HCT116 (cell line): ENCODE measurements around the gene GBE1. TPM values are rescaled to one million over a fixed set of nuclear protein-coding genes. Genes with fewer than 3 reads are reported as not detected.

Source experiments
- ATAC-seq: fragments of 200-7000 bp; cut with Tn5 transposase; 2 replicates; pipeline ENCODE4 v1.9.1; 2020; ENCODE audit warnings: mild to moderate bottlenecking, moderate library complexity
- BruUV-seq: library from RNA; stranded (reverse); fragments of 400-500 nt; replicated peaks from 2 replicates; lab custom pipeline; 2021; lab: Mats Ljungman, UMichigan
- CTCF ChIA-PET: fragments of 300-600 bp; sonication (Branson Sonifier 250); formaldehyde crosslinking; loops from one replicate; lab custom pipeline; 2021; ENCODE audit warnings: antibody characterized with exemption; lab: Charles Lee
- POLR2A ChIA-PET: fragments of 300-600, 350-600 bp; sonication (Branson Sonifier 250); formaldehyde crosslinking; loops from one replicate; lab custom pipeline; 2021; ENCODE audit warnings: antibody characterized with exemption; lab: Charles Lee
- RAD21 ChIA-PET, 2 experiments: fragments of 300-600 bp; sonication (Branson Sonifier 250); formaldehyde crosslinking; loops; one replicate each; lab custom pipeline; 2023; ENCODE audit warnings: low total read pairs in 2 of 2; ENCODE audit not compliant: uncharacterized antibody in 2 of 2, unreplicated experiment in 2 of 2, low non-redundant PET in 1 of 2; lab: Charles Lee
- DNase-seq: peaks from one replicate; pipeline ENCODE4 v3.0.0-alpha.2; 2010; ENCODE audit warnings: low read depth, low spot score
- H2AFZ ChIP-seq: fragments of 200-600 bp; shearing (Covaris generic), sonication (generic); 2 replicates; pipeline ENCODE4 v1.6.1; 2017; ENCODE audit warnings: low read depth, mixed run types, mixed read lengths, antibody characterized with exemption, low read length; ENCODE audit not compliant: poor library complexity, severe bottlenecking
- H3K27ac ChIP-seq: 2 replicates; pipeline ENCODE4 v1.5.1; 2012; ENCODE audit warnings: low read depth, low read length
- H3K27me3 ChIP-seq: fragments of 200-600 bp; sonication (generic); 2 replicates; pipeline ENCODE4 v1.6.1; 2016; ENCODE audit warnings: mixed run types, low read length, mixed read lengths; ENCODE audit not compliant: insufficient read depth
- H3K36me3 ChIP-seq, 2 experiments: fragments of 200-500 bp in 1 of 2; fragments of 200-600 bp in 1 of 2; sonication (Bioruptor generic) in 1 of 2; sonication (generic) in 1 of 2; 2 replicates each; pipeline versions ENCODE4 v1.5.1 to v1.6.1; 2014 to 2016; ENCODE audit warnings: low read length in 2 of 2, inconsistent platforms in 1 of 2, mixed read lengths in 1 of 2, mixed run types in 1 of 2; ENCODE audit not compliant: insufficient read depth in 2 of 2, control insufficient read depth in 1 of 2
- H3K4me1 ChIP-seq, 2 experiments: fragments of 200-600 bp in 1 of 2; sonication (generic) in 1 of 2; 2 replicates each; pipeline versions ENCODE4 v1.5.1 to v1.6.1; 2012 to 2017; ENCODE audit warnings: low read length in 2 of 2, inconsistent platforms in 1 of 2, mild to moderate bottlenecking in 1 of 2, mixed read lengths in 1 of 2, mixed run types in 1 of 2, moderate library complexity in 1 of 2; ENCODE audit not compliant: insufficient read depth in 2 of 2, control insufficient read depth in 1 of 2
- H3K4me2 ChIP-seq: fragments of 200-600 bp; sonication (generic); 2 replicates; pipeline ENCODE4 v1.6.1; 2017; ENCODE audit warnings: mixed run types, low read length, mixed read lengths
- H3K4me3 ChIP-seq, 2 experiments: fragments of 200-600 bp in 1 of 2; sonication (generic) in 1 of 2; replicated peaks in 1 of 2; 2 replicates each; pipeline ENCODE4 v1.5.1; 2011 to 2016; ENCODE audit warnings: low read length in 2 of 2, control low read depth in 1 of 2, low read depth in 1 of 2, mild to moderate bottlenecking in 1 of 2, mixed read lengths in 1 of 2, mixed run types in 1 of 2
- H3K79me2 ChIP-seq: fragments of 200-600 bp; sonication (generic); 2 replicates; pipeline ENCODE4 v1.6.1; 2017; ENCODE audit warnings: mild to moderate bottlenecking, mixed run types, low read length, moderate library complexity, mixed read lengths; ENCODE audit not compliant: insufficient read depth
- H3K9ac ChIP-seq: fragments of 200-600 bp; sonication (generic); 2 replicates; pipeline ENCODE4 v1.6.1; 2016; ENCODE audit warnings: low read length, mixed read lengths
- H3K9me2 ChIP-seq: fragments of 200-600 bp; sonication (generic), shearing (Covaris generic); 2 replicates; pipeline ENCODE4 v1.6.1; 2017; ENCODE audit warnings: mixed run types, mild to moderate bottlenecking, moderate library complexity; ENCODE audit not compliant: insufficient read depth
- H3K9me3 ChIP-seq, 2 experiments: fragments of 200-500 bp in 1 of 2; fragments of 200-600 bp in 1 of 2; sonication (Bioruptor generic) in 1 of 2; sonication (generic) in 1 of 2; 2 replicates each; pipeline ENCODE4 v1.6.1; 2014 to 2017; ENCODE audit warnings: low read length in 2 of 2, mixed read lengths in 2 of 2, inconsistent platforms in 1 of 2, low read depth in 1 of 2, mild to moderate bottlenecking in 1 of 2, mixed run types in 1 of 2, moderate library complexity in 1 of 2; ENCODE audit not compliant: control insufficient read depth in 1 of 2, insufficient read depth in 1 of 2
- H4K20me1 ChIP-seq: fragments of 200-600 bp; sonication (generic), shearing (Covaris generic); 2 replicates; pipeline ENCODE4 v1.6.1; 2017; ENCODE audit warnings: mixed run types, mild to moderate bottlenecking, moderate library complexity; ENCODE audit not compliant: insufficient read depth
- CBX3 ChIP-seq: IDR thresholded peaks from 2 replicates; pipeline ENCODE4 v1.6.1; 2012; ENCODE audit warnings: low read depth
- EGR1 ChIP-seq: IDR thresholded peaks from 2 replicates; pipeline ENCODE4 v1.6.1; 2012; ENCODE audit warnings: low read depth
- ELF1 ChIP-seq: IDR thresholded peaks from 2 replicates; pipeline ENCODE4 v1.6.1; 2012; ENCODE audit warnings: low read depth, borderline replicate concordance
- EZH2 ChIP-seq: fragments of 200-600 bp; sonication (generic); IDR thresholded peaks from 2 replicates; pipeline ENCODE4 v1.6.1; 2017; ENCODE audit warnings: antibody characterized with exemption, mixed run types
- EZH2phosphoT487 ChIP-seq: fragments of 200-600 bp; IDR thresholded peaks from 2 replicates; pipeline ENCODE4 v1.6.1; 2018; ENCODE audit warnings: antibody characterized with exemption, borderline replicate concordance
- FOSL1 ChIP-seq: IDR thresholded peaks from 2 replicates; pipeline ENCODE4 v1.6.1; 2012; ENCODE audit warnings: low read depth
- POLR2A ChIP-seq: IDR thresholded peaks from 2 replicates; pipeline ENCODE4 v1.7.0; 2011; ENCODE audit warnings: borderline replicate concordance; ENCODE audit not compliant: insufficient read depth, insufficient read length; ENCODE audit errors: extremely low read depth
- TCF7L2 ChIP-seq: IDR thresholded peaks from 2 replicates; pipeline ENCODE4 v1.7.0; 2011; ENCODE audit warnings: borderline replicate concordance, inconsistent platforms; ENCODE audit not compliant: insufficient read depth, insufficient read length; ENCODE audit errors: extremely low read depth
- intact Hi-C: fragments of 100-400 bp; cut with micrococcal nuclease; formaldehyde crosslinking; loops from 2 replicates; pipeline ENCODE4 v1.10.0; 2022
- total RNA-seq: library from RNA; stranded (reverse); gene quantifications from one replicate; pipeline ENCODE4 v1.2.1, GENCODE V29; 2021; ENCODE audit not compliant: unreplicated experiment
- TF ChIP-seq, protein P1 (sequence below): IDR thresholded peaks from 2 replicates; pipeline ENCODE4 v1.6.1; 2012; ENCODE audit warnings: low read depth
- TF ChIP-seq, protein P2 (sequence below): IDR thresholded peaks from 2 replicates; pipeline ENCODE4 v1.6.1; 2012

The GBE1 gene
- total RNA-seq, 1 experiment from 2014 or later: 27.7 TPM

DNA sequence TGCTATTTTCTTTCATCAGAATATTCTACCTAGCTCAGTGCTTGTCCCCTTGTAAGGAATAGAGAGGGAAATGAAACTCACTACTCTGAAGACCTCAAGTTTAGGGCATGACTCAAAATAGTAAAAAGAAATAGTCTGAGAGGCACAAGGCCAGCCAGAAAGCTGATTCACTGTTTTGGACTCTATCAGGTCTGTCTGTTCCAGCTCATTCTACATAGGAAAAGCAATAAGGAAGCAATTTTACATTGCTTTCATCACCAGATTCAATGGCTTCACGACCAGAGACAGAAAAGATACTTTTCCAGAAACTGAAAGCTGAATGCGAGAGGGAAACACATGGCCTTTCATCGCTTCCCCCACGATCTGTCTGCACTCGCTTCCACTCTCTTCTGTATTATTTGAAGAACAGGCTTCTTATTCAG, 276.0 kb downstream of the GBE1 start:
- H3K4me1 ChIP-seq: no peaks in the 10 kb centered on the region
- H3K79me2 ChIP-seq: no peaks in the 10 kb centered on the region
- ChIA-PET POLR2A (no interaction called here), RAD21 (no interaction called here), CTCF (no interaction called here)
- no peaks in the 10 kb centered on the region for H3K9me3 ChIP-seq
- H3K4me2 ChIP-seq: no peak overlapping the region
- no peak overlapping the region for H2AFZ ChIP-seq
- H3K9ac ChIP-seq: no peak overlapping the region
- no peaks in the 10 kb centered on the region for H3K36me3 ChIP-seq
- TF ChIP-seq ELF1 (no peak), CBX3 (no peak), EGR1 (no peak), TCF7L2 (no peak), POLR2A (no peak), EZH2 (no peak), EZH2phosphoT487 (no peak), FOSL1 (no peak)
- TF ChIP-seq, protein P1, sequence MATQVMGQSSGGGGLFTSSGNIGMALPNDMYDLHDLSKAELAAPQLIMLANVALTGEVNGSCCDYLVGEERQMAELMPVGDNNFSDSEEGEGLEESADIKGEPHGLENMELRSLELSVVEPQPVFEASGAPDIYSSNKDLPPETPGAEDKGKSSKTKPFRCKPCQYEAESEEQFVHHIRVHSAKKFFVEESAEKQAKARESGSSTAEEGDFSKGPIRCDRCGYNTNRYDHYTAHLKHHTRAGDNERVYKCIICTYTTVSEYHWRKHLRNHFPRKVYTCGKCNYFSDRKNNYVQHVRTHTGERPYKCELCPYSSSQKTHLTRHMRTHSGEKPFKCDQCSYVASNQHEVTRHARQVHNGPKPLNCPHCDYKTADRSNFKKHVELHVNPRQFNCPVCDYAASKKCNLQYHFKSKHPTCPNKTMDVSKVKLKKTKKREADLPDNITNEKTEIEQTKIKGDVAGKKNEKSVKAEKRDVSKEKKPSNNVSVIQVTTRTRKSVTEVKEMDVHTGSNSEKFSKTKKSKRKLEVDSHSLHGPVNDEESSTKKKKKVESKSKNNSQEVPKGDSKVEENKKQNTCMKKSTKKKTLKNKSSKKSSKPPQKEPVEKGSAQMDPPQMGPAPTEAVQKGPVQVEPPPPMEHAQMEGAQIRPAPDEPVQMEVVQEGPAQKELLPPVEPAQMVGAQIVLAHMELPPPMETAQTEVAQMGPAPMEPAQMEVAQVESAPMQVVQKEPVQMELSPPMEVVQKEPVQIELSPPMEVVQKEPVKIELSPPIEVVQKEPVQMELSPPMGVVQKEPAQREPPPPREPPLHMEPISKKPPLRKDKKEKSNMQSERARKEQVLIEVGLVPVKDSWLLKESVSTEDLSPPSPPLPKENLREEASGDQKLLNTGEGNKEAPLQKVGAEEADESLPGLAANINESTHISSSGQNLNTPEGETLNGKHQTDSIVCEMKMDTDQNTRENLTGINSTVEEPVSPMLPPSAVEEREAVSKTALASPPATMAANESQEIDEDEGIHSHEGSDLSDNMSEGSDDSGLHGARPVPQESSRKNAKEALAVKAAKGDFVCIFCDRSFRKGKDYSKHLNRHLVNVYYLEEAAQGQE: no peak
- TF ChIP-seq, protein P2, sequence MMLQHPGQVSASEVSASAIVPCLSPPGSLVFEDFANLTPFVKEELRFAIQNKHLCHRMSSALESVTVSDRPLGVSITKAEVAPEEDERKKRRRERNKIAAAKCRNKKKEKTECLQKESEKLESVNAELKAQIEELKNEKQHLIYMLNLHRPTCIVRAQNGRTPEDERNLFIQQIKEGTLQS: no peak
- H4K20me1 ChIP-seq: no peaks in the 10 kb centered on the region
- H3K27me3 ChIP-seq: no peaks in the 10 kb centered on the region
- H3K27ac ChIP-seq: no peak overlapping the region
- BruUV-seq: no TSS peak
- no peaks in the 10 kb centered on the region for H3K9me2 ChIP-seq
- ATAC-seq (no peak), DNase-seq (no peak)
- intact Hi-C loops: no loop called here
- no peak overlapping the region for H3K4me3 ChIP-seq
